ENCODE data around the gene CDC26.
"Not testable (repeated sequence)": the region's sequence is repeated elsewhere in the genome, so short reads cannot be mapped to it uniquely, and the experiment has no call there.

Gene CDC26

GRCh38 chr9:113293285-113293878 is 18.0 kb upstream of the CDC26 start:
- no peak for DNase-seq (ENCODE audit: low read depth in 2 of 3, low spot score in 2 of 3)

- no peak for DNase-seq (ENCODE audit: low read depth in 2 of 3, low spot score in 2 of 3)
These were observed 14.8 kb upstream of the CDC26 start for GRCh38 chr9:113290052-113290607.

GRCh38 chr9:113289091-113289490 is 13.7 kb upstream of the CDC26 start:
- no peak for DNase-seq (ENCODE audit: low read depth in 2 of 3, low spot score in 2 of 3)

- no peak for DNase-seq (ENCODE audit: low read depth in 2 of 3, low spot score in 2 of 3)
These were observed 6.0 kb upstream of the CDC26 start for GRCh38 chr9:113281356-113281755.

- no peak for DNase-seq (ENCODE audit: low read depth in 2 of 3, low spot score in 2 of 3)
These were observed 3.5 kb upstream of the CDC26 start for GRCh38 chr9:113278840-113279239.

- DNase-seq (ENCODE audit: low read depth in 2 of 3, low spot score in 2 of 3): no peak
These were observed 757 bp downstream of the CDC26 start for GRCh38 chr9:113274474-113275156.

- DNase-seq (ENCODE audit: low read depth in 2 of 3, low spot score in 2 of 3): no peak
These were observed 5.5 kb downstream of the CDC26 start for GRCh38 chr9:113269871-113270270.

- DNase-seq (ENCODE audit: low read depth in 2 of 3, low spot score in 2 of 3): no peak
These were observed 6.0 kb downstream of the CDC26 start for GRCh38 chr9:113269355-113269754.

GRCh38 chr9:113267911-113268566 is 7.3 kb downstream of the CDC26 start:
- DNase-seq (ENCODE audit: low read depth in 2 of 3, low spot score in 2 of 3): no peak

GRCh38 chr9:113266174-113266573 is 9.2 kb downstream of the CDC26 start:
- DNase-seq (ENCODE audit: low read depth in 2 of 3, low spot score in 2 of 3): no peak

- no peak for DNase-seq (ENCODE audit: low read depth in 2 of 3, low spot score in 2 of 3)
These were observed 13.3 kb downstream of the CDC26 start for GRCh38 chr9:113261917-113262671.

- DNase-seq (ENCODE audit: low read depth in 2 of 3, low spot score in 2 of 3): no peak
These were observed 17.1 kb downstream of the CDC26 start for GRCh38 chr9:113258282-113258681.

- DNase-seq (ENCODE audit: low read depth in 2 of 3, low spot score in 2 of 3): no peak
These were observed 17.5 kb downstream of the CDC26 start for GRCh38 chr9:113257863-113258262.

GRCh38 chr9:113255438-113255837 is 19.9 kb downstream of the CDC26 start:
- no peak for DNase-seq (ENCODE audit: low read depth in 2 of 3, low spot score in 2 of 3)

GRCh38 chr9:113254991-113255390 is 20.4 kb downstream of the CDC26 start:
- DNase-seq (ENCODE audit: low read depth in 2 of 3, low spot score in 2 of 3): no peak

GRCh38 chr9:113250807-113251206 is 24.6 kb downstream of the CDC26 start:
- no peak for DNase-seq (ENCODE audit: low read depth in 2 of 3, low spot score in 2 of 3)

GRCh38 chr9:113249661-113250060 is 25.7 kb downstream of the CDC26 start:
- not testable (repeated sequence) for DNase-seq (ENCODE audit: low read depth in 2 of 3, low spot score in 2 of 3)

GRCh38 chr9:113247640-113248039 is 27.7 kb downstream of the CDC26 start:
- no peak for DNase-seq (ENCODE audit: low read depth in 2 of 3, low spot score in 2 of 3)

- no peak for DNase-seq (ENCODE audit: low read depth in 2 of 3, low spot score in 2 of 3)
These were observed 28.4 kb downstream of the CDC26 start for GRCh38 chr9:113246928-113247327.

- DNase-seq (ENCODE audit: low read depth in 2 of 3, low spot score in 2 of 3): no peak
These were observed 29.5 kb downstream of the CDC26 start for GRCh38 chr9:113245894-113246293.

GRCh38 chr9:113244556-113244955 is 30.8 kb downstream of the CDC26 start:
- DNase-seq (ENCODE audit: low read depth in 2 of 3, low spot score in 2 of 3): no peak
